Thymus (tissue), 11 donors: ENCODE data around the gene C1QTNF9B. TPM values are rescaled to one million over a fixed set of nuclear protein-coding genes. Genes with fewer than 3 reads are reported as not detected.
A peak's percentile ranks its signal among the peaks of the same experiment; 100 is the strongest.
"Not testable (repeated sequence)": the region's sequence is repeated elsewhere in the genome, so short reads cannot be mapped to it uniquely, and the experiment has no call there.

Experiments
- DNase-seq, 9 donors: peaks; one replicate each; pipeline ENCODE4 v3.0.0-alpha.2; 2013; ENCODE audit warnings: low spot score in 9 of 9, low read depth in 6 of 9, missing footprints in 1 of 9
- H3K27ac ChIP-seq, 2 donors: one replicate each; pipeline ENCODE4 v1.5.1; 2013; ENCODE audit warnings: control low read depth in 1 of 2, low read depth in 1 of 2, low read length in 1 of 2, mild to moderate bottlenecking in 1 of 2, moderate library complexity in 1 of 2
- H3K27me3 ChIP-seq, 2 donors: one replicate each; pipeline ENCODE4 v1.5.1; 2013; ENCODE audit warnings: low read length in 1 of 2; ENCODE audit not compliant: control insufficient read depth in 2 of 2, insufficient read depth in 1 of 2
- H3K36me3 ChIP-seq, 2 donors: one replicate each; pipeline ENCODE4 v1.5.1; 2013; ENCODE audit warnings: low read length in 1 of 2, mild to moderate bottlenecking in 1 of 2, moderate library complexity in 1 of 2; ENCODE audit not compliant: control insufficient read depth in 2 of 2, insufficient read depth in 2 of 2
- H3K4me1 ChIP-seq, 2 donors: one replicate each; pipeline ENCODE4 v1.5.1; 2013; ENCODE audit warnings: low read length in 2 of 2; ENCODE audit not compliant: control insufficient read depth in 2 of 2, insufficient read depth in 2 of 2
- H3K4me3 ChIP-seq, 2 donors: one replicate each; pipeline ENCODE4 v1.5.1; 2013; ENCODE audit warnings: low read length in 2 of 2, control low read depth in 1 of 2, mild to moderate bottlenecking in 1 of 2
- H3K9me3 ChIP-seq, 2 donors: one replicate each; pipeline ENCODE4 v1.5.1; 2013; ENCODE audit warnings: low read length in 1 of 2, mild to moderate bottlenecking in 1 of 2; ENCODE audit not compliant: control insufficient read depth in 2 of 2, insufficient read depth in 1 of 2
- WGBS: extraction: QIAGEN DNeasy Blood & Tissue Kit; methylation state at CpG from one replicate; pipeline ENCODE4 v1.1.7; 2013; 5-methylcytosine and 5-hydroxymethylcytosine counted together
- polyA plus RNA-seq: library from polyadenylated mRNA; stranded (reverse); fragments of 200-250 nt; gene quantifications from one replicate; pipeline ENCODE4 v1.2.3, GENCODE V29; 2013
- total RNA-seq: library from RNA; stranded (reverse); fragments of 120-200 nt; gene quantifications from one replicate; pipeline ENCODE4 v1.2.4, GENCODE V29; 2013
- donor health status: healthy.

The C1QTNF9B gene
- total and polyA plus RNA-seq, 2 donors, result 0.34 to 0.38 TPM

DNA sequence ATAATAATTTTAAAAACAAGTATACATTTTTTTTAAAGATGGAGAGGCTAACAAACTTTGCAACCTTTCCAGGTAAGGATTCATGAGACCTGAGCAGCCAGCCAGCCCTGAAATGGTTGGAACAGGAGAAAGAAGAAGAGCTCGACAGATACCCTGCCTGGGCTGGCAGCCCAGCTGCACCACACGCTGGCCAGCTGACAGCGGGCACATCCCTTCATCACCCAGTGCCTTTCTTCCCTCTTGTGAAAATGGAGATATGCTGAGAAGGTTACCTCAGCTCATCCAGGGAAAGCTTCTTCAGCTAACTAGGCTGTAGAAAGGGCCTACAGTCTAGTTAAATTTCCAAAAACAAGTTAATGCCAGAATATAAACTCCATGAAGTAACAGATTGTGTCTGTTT, 12.9 kb downstream of the C1QTNF9B start:
- not testable (repeated sequence) for H3K27ac ChIP-seq, DNase-seq
- WGBS, result over 99% methylated on average over 3 of the region's 3 CpGs

DNA sequence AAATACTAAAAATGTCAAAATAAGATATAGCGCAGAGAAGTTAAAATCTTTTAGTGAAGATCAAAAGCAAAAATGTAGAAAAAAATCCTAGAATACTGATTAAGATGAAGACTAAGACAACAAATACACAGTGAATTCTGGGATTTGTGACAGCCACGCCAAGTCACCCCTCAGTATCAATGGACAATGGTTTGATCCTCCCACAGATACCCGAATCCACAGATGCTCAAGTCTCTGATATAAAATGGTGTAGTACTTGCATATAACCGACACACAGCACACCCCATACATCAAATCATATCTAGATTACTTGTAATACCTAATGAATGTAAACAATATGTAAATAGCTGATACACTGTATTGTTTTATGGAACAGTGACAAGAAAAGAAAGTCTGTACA, 14.0 kb downstream of the C1QTNF9B start:
- Histone ChIP-seq H3K4me1 (peaks cover 0 to under 1% of the 10 kb centered on the region in 2 donors), H3K27me3 (no peaks in the 10 kb centered on the region), H3K4me3 (no peak overlapping the region), H3K9me3 (no peaks in the 10 kb centered on the region), H3K36me3 (peaks cover 8 to 10% of the 10 kb centered on the region in 2 donors), H3K27ac (no peak overlapping the region)
- no peak for DNase-seq
- 96% methylated on average over 4 of the region's 4 CpGs for WGBS

More for the DNA sequence above, 12.9 kb downstream of the C1QTNF9B start:
- not testable (repeated sequence) for H3K4me1 ChIP-seq, H3K4me3 ChIP-seq, H3K9me3 ChIP-seq, H3K27me3 ChIP-seq
- peaks cover 8 to 10% of the 10 kb centered on the region in 2 donors for H3K36me3 ChIP-seq

GRCh38 chr13:23881402-23881800, 15.9 kb downstream of the C1QTNF9B start:
- 97% methylated on average over 8 of the region's 8 CpGs for whole genome bisulfite sequencing
- peaks cover 8 to 10% of the 10 kb centered on the region in 2 donors for H3K36me3 ChIP-seq
- not testable (repeated sequence) for DNase-seq

GRCh38 chr13:23880493-23881401, 16.6 kb downstream of the C1QTNF9B start:
- H3K27ac ChIP-seq, DNase-seq, H3K4me3 ChIP-seq, H3K27me3 ChIP-seq, H3K4me1 ChIP-seq, H3K9me3 ChIP-seq: not testable (repeated sequence)
- H3K36me3 ChIP-seq, result peaks cover 8 to 10% of the 10 kb centered on the region in 2 donors
- WGBS, result 95% methylated on average over 14 of the region's 18 CpGs

More at GRCh38 chr13:23881402-23881800, 15.9 kb downstream of the C1QTNF9B start:
- H3K4me1 ChIP-seq, H3K27ac ChIP-seq, H3K27me3 ChIP-seq, H3K4me3 ChIP-seq, H3K9me3 ChIP-seq: not testable (repeated sequence)

GRCh38 chr13:23877286-23877685, 20.0 kb downstream of the C1QTNF9B start:
- peaks cover 0 to 7% of the 10 kb centered on the region in 2 donors for H3K36me3 ChIP-seq
- H3K4me3 ChIP-seq, result no peak overlapping the region
- WGBS, result 98% methylated on average over 4 of the region's 4 CpGs
- no peaks in the 10 kb centered on the region for H3K9me3 ChIP-seq
- no peak overlapping the region for H3K27ac ChIP-seq
- H3K4me1 ChIP-seq, result no peaks in the 10 kb centered on the region
- no peaks in the 10 kb centered on the region for H3K27me3 ChIP-seq
- DNase-seq, result no peak

DNA sequence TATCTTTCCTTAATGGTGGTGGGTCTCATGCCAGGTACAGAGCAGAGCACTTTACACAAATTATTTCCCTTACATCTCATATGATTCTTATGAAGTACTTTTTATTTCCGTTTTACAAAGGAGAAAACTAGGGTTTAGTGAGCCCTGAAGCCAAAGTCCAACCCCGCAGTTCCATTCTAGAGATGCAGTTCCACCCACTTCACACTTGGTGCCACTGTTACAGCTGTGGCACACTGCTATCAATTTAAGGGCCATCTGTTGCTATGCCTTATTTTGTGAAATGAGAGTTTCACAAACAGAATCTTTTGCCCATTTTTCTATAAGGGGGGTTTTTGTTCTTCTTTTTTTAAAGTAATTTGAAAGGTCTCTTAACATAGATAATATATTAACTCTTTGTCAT, 21.0 kb downstream of the C1QTNF9B start:
- WGBS, result 94% methylated on average over 2 of the region's 2 CpGs
- H3K36me3 ChIP-seq, result peaks cover 0 to 4% of the 10 kb centered on the region in 2 donors
- no peaks in the 10 kb centered on the region for H3K4me1 ChIP-seq
- peak in 1 of 9 donors; percentile 28 for DNase-seq
- H3K4me3 ChIP-seq, result no peak overlapping the region
- H3K9me3 ChIP-seq, result no peaks in the 10 kb centered on the region
- no peak overlapping the region for H3K27ac ChIP-seq
- no peaks in the 10 kb centered on the region for H3K27me3 ChIP-seq

GRCh38 chr13:23871616-23872220, 25.6 kb downstream of the C1QTNF9B start:
- peak in 1 of 9 donors; percentile 55 for DNase-seq
- Histone ChIP-seq H3K9me3 (no peaks in the 10 kb centered on the region), H3K4me3 (no peak overlapping the region), H3K36me3 (no peaks in the 10 kb centered on the region), H3K27ac (no peak overlapping the region), H3K27me3 (no peaks in the 10 kb centered on the region), H3K4me1 (no peaks in the 10 kb centered on the region)
- WGBS, result 97% methylated on average over 2 of the region's 2 CpGs

- Histone ChIP-seq H3K4me3 (no peak overlapping the region), H3K27me3 (no peaks in the 10 kb centered on the region), H3K27ac (no peak overlapping the region), H3K9me3 (no peaks in the 10 kb centered on the region), H3K4me1 (no peaks in the 10 kb centered on the region), H3K36me3 (no peaks in the 10 kb centered on the region)
- DNase-seq, result peak in 1 of 9 donors; percentile 23
- 97% methylated on average over 12 of the region's 12 CpGs for WGBS
Measured at GRCh38 chr13:23870356-23871140, 26.8 kb downstream of the C1QTNF9B start.
